Mucosa of rectum (tissue), 2 donors: ENCODE results near the gene NDUFA6.
"Not testable (repeated sequence)": the region's sequence is repeated elsewhere in the genome, so short reads cannot be mapped to it uniquely, and the experiment has no call there.

ENCODE experiments used
- H3K27ac ChIP-seq, 2 donors: one replicate each; pipeline ENCODE4 v1.7.0; 2013; ENCODE audit warnings: inconsistent platforms in 2 of 2, low read depth in 2 of 2, low read length in 2 of 2
- H3K27me3 ChIP-seq, 2 donors: one replicate each; pipeline ENCODE4 v1.7.0; 2013; ENCODE audit warnings: low read length in 2 of 2; ENCODE audit not compliant: control insufficient read depth in 2 of 2, insufficient read depth in 2 of 2
- H3K36me3 ChIP-seq, 2 donors: one replicate each; pipeline ENCODE4 v1.7.0; 2013; ENCODE audit warnings: low read length in 2 of 2; ENCODE audit not compliant: control insufficient read depth in 2 of 2, insufficient read depth in 2 of 2
- H3K4me1 ChIP-seq, 2 donors: one replicate each; pipeline ENCODE4 v1.7.0; 2013; ENCODE audit warnings: low read length in 2 of 2, mild to moderate bottlenecking in 1 of 2; ENCODE audit not compliant: control insufficient read depth in 2 of 2, insufficient read depth in 2 of 2
- H3K4me3 ChIP-seq, 2 donors: one replicate each; pipeline ENCODE4 v1.7.0; 2013; ENCODE audit warnings: low read length in 2 of 2
- H3K9ac ChIP-seq, 2 donors: one replicate each; pipeline ENCODE4 v1.7.0; 2013; ENCODE audit warnings: low read length in 2 of 2, low read depth in 1 of 2, mild to moderate bottlenecking in 1 of 2
- H3K9me3 ChIP-seq, 2 donors: one replicate each; pipeline ENCODE4 v1.7.0; 2013; ENCODE audit warnings: low read length in 2 of 2; ENCODE audit not compliant: control insufficient read depth in 2 of 2
- donor health status: healthy.
- donor health status: Normal muscosa, but diverticular disease.

Gene NDUFA6

DNA sequence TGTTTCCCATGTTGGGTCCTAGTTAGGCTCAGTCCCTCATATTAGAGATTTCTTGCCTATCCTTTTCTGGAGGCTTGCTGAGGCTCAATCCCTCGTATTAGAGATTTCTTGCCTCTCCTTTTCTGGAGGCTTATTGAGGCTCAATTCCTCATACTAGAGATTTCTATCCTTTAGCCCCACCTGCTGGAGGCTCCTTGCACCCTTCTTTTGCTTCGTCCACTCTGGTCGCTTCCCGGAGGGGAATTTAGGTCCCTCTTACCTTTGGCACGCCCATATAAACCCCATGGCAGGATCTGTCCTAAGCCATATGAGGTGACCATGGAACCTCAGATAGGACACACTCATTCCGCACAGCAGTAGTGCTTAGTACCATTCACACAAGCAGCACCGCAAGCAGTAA lies 24.1 kb upstream of the NDUFA6 start:
- Histone ChIP-seq H3K4me3 (no peak overlapping the region), H3K36me3 (peaks cover 0 to 4% of the 10 kb centered on the region in 2 donors), H3K27me3 (no peaks in the 10 kb centered on the region), H3K9me3 (peaks cover 6 to 10% of the 10 kb centered on the region in 2 donors), H3K27ac (no peak overlapping the region), H3K4me1 (no peaks in the 10 kb centered on the region), H3K9ac (no peak overlapping the region)

DNA sequence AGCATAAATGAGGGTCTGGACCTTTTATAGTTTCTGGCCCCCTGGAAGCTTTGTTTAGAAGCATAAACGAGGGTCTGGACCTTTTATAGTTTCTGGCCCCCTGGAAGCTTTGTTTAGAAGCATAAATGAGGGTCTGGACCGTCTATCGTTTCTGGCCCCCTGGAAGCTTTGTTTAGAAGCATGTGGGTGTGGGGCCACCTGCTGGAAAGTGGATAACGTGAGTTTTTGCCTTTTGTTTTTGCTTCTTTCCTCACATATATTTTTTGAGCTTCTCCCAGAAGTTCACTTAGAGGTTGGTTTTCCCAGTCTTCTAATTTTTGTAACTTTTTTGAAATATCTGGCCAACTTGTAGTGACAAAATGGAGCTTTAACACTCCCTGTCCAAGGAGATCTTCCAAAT lies 22.2 kb upstream of the NDUFA6 start:
- H3K4me1 ChIP-seq, H3K4me3 ChIP-seq, H3K36me3 ChIP-seq, H3K9ac ChIP-seq, H3K27ac ChIP-seq, H3K27me3 ChIP-seq, H3K9me3 ChIP-seq: not testable (repeated sequence)

DNA sequence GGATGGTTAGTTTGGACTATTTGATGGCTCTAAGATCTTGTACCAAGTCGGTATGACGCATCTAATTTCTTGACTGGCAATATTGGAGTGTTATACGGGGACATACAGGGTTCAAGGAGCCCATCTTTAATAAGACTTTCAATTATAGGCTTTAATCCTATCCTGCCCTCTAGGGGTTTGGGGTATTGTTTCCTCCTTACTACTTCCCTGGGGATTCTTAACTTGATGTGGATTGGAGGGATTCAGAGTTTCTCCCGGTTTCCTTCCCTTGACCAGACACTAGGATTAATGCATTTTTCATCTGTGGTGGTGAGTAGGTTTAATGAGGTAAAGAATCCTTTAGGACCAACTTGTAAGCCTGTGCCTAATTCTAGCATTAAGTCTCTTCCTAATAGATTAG lies 21.2 kb upstream of the NDUFA6 start:
- Histone ChIP-seq H3K36me3 (peaks cover 0 to 4% of the 10 kb centered on the region in 2 donors), H3K4me3 (no peak overlapping the region), H3K9ac (no peak overlapping the region), H3K9me3 (peaks cover 6 to 10% of the 10 kb centered on the region in 2 donors), H3K27ac (no peak overlapping the region), H3K4me1 (no peaks in the 10 kb centered on the region), H3K27me3 (no peaks in the 10 kb centered on the region)

DNA sequence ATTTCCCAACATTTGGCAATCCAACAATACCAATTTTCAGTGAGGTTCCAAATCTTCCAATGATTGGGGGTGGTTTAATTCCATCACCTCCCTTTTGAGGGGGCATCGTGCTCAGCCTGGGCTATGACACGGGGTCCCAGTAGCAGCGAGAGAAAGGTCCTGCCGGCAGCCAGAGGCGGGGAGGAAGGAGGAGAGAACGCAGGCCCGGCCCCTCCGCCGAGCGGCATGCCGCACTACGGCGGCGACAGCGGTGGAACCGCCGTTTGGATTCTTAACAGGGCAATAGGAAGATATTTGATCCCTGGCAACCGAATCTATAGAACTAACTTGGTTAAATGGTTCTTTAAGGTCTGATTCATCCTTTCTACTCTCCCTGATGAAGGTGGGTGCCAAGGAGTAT lies 18.3 kb upstream of the NDUFA6 start:
- H3K27ac ChIP-seq, result no peak overlapping the region
- no peaks in the 10 kb centered on the region for H3K27me3 ChIP-seq
- H3K4me3 ChIP-seq, result no peak overlapping the region
- H3K9ac ChIP-seq, result no peak overlapping the region
- no peaks in the 10 kb centered on the region for H3K4me1 ChIP-seq
- H3K36me3 ChIP-seq, result no peaks in the 10 kb centered on the region
- H3K9me3 ChIP-seq, result peaks cover 2% of the 10 kb centered on the region in 2 donors

DNA sequence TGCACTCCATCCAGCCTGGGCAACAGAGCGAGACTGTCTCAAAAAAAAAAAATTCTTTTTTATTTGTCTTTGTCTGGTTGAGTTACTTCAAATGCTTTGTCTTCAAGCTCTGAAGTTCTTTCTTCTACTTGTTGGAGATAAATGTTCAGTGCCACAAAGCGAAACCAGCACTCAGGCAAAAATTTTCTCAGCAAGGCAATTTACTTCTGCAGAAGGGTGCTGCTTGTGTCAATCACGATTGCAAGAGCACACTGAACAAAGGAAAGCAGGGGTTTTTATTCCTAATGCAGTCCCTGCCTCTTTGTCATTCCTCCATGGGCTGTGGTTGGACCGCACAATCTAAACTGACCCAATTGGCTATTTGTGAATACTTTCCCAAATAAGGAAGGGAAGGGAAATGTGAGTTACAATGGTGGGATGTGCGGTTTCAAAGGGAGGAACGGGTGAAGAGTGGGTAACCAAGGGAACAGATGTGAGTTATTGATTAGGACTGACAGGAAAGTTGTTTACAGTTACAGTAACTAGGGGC lies 13.8 kb upstream of the NDUFA6 start:
- not testable (repeated sequence) for H3K27me3 ChIP-seq, H3K36me3 ChIP-seq, H3K9me3 ChIP-seq, H3K4me3 ChIP-seq, H3K9ac ChIP-seq, H3K27ac ChIP-seq, H3K4me1 ChIP-seq

DNA sequence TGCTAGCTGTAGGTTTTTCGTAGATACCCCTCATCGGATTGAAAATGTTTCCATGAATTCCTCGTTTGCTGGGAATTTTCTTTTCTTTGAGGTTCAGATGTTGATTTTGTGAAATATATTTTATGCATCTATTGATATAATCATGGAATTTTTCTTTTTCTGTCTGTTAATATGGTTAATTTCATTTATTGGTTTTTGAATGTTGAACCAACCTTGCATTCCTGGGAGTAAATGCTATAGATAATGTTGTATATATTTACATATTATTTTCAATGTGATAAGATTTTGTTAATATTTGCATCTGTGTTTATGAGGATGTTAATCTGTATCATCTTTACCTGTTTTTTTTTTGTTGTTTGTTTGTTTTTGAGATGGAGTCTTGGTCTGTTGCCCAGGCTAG lies 10.6 kb upstream of the NDUFA6 start:
- no peak overlapping the region for H3K4me3 ChIP-seq
- H3K27ac ChIP-seq, result no peak overlapping the region
- no peaks in the 10 kb centered on the region for H3K4me1 ChIP-seq
- no peaks in the 10 kb centered on the region for H3K36me3 ChIP-seq
- no peak overlapping the region for H3K9ac ChIP-seq
- peaks cover 2 to 7% of the 10 kb centered on the region in 2 donors for H3K9me3 ChIP-seq
- H3K27me3 ChIP-seq, result no peaks in the 10 kb centered on the region

DNA sequence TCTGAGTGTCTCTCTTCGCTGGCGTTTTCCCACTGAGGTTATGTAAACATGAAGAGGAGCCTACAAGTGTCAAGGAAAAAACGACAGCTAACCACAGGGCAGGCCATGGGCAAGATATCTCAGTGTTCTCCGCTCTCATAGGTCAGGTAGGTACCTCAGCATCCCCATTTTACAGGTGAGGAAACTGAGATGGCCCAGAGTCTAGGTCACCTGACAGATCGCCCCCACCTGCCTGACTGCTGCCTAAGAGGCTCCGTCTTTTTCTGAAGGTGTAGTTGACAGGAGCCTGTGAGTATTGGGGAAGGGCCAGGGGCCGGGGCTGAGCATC lies 847 bp upstream of the NDUFA6 start:
- peak overlapping the region; percentile 69 to 85 for H3K4me3 ChIP-seq
- H3K9me3 ChIP-seq, result no peaks in the 10 kb centered on the region
- H3K27ac ChIP-seq, result peak overlapping the region; percentile 86 to 89
- peaks cover 12 to 14% of the 10 kb centered on the region in 2 donors for H3K4me1 ChIP-seq
- peaks cover 8 to 9% of the 10 kb centered on the region in 2 donors for H3K36me3 ChIP-seq
- H3K27me3 ChIP-seq, result no peaks in the 10 kb centered on the region
- H3K9ac ChIP-seq, result peak overlapping the region; percentile 65 to 81

DNA sequence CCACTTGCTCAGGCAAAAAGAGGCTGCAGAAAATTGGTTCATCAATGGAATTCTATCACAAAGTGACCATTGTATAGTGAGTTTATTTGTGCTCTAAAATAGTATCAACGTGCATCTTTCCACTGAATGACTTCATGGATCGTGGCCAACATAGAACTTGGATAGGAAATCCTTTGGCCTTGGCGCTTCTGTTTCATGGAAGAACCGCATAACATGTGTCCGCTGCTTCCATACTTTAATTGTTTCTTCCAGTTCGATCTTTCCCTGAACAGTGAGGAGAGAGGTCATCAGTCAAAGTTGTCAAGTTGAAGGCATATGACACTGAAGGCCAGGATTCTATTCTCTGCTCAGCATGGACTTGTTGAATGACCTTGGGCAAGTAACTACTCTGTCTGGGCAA lies 4.5 kb downstream of the NDUFA6 start:
- Histone ChIP-seq H3K36me3 (peaks cover 32 to 47% of the 10 kb centered on the region in 2 donors), H3K9me3 (no peaks in the 10 kb centered on the region), H3K4me1 (peaks cover 8 to 12% of the 10 kb centered on the region in 2 donors), H3K9ac (no peak overlapping the region), H3K27me3 (no peaks in the 10 kb centered on the region), H3K4me3 (no peak overlapping the region), H3K27ac (no peak overlapping the region)

DNA sequence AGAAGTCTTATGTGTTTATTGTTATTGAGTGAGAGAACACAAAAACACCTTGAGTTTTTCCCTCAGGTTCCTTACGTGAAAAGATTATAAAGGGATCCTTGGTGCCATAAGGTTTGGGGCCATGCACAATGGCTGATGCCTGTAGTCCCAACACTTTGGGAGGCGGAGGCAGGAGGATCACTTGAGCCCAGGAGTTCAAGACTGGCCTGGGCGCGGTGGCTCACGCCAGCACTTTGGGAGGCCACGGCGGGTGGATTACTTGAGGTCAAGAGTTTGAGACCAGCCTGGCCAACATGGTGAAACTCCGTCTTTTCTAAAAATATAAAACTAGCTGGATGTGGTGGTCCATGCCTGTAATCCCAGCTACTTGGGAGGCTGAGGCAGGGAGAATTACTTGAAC lies 5.7 kb downstream of the NDUFA6 start:
- no peak overlapping the region for H3K9ac ChIP-seq
- no peak overlapping the region for H3K4me3 ChIP-seq
- peaks cover 32 to 47% of the 10 kb centered on the region in 2 donors for H3K36me3 ChIP-seq
- no peak overlapping the region for H3K27ac ChIP-seq
- no peaks in the 10 kb centered on the region for H3K9me3 ChIP-seq
- no peaks in the 10 kb centered on the region for H3K27me3 ChIP-seq
- H3K4me1 ChIP-seq, result peaks cover 12 to 19% of the 10 kb centered on the region in 2 donors

DNA sequence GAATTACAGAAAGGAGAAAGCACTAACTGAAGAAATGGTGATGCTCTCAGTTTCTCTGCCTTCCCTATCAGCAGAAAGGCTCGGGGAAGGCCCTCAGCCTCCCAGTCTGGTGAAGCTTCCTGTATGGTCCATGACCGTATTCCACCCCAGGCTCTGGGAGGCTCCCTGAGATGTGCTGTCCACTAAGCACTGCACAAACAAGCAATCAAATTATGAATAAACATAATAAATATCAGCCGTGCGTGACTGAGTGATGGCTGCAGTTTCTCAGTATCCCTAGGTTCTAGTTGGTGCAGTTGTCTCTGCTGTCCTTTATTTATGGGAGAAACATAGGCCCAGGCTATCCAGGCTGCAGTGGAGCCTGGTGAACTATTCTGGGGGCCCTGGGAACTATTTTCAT lies 7.5 kb downstream of the NDUFA6 start:
- no peaks in the 10 kb centered on the region for H3K9me3 ChIP-seq
- no peaks in the 10 kb centered on the region for H3K27me3 ChIP-seq
- H3K4me1 ChIP-seq, result peaks cover 14 to 18% of the 10 kb centered on the region in 2 donors
- no peak overlapping the region for H3K9ac ChIP-seq
- no peak overlapping the region for H3K27ac ChIP-seq
- peaks cover 32 to 47% of the 10 kb centered on the region in 2 donors for H3K36me3 ChIP-seq
- H3K4me3 ChIP-seq, result no peak overlapping the region

DNA sequence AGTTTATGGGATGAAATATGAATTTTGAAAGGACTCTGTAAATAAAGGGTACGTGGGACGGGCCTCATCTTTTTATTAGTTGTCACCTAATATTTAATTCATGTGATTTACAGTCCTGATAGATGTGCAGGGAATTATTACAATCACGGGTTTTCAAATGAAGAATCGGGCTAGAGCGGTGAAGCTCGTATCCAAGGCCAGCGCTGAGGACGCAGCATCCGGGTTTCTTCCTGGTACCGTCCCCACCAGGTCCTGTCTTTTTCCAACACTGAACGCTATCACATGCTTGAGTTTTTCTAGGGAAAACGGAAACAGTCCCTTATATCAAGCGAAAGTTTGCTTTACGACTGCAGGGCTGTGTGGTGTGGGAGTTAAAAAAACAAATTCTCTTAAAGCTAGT lies 10.3 kb downstream of the NDUFA6 start:
- Histone ChIP-seq H3K4me3 (peak overlapping the region; percentile 86 to 98), H3K27me3 (no peaks in the 10 kb centered on the region), H3K4me1 (peaks cover 16 to 20% of the 10 kb centered on the region in 2 donors), H3K9ac (peak overlapping the region; percentile 66 to 94), H3K9me3 (no peaks in the 10 kb centered on the region), H3K36me3 (peaks cover 19 to 33% of the 10 kb centered on the region in 2 donors), H3K27ac (peak overlapping the region; percentile 99)
